Measurements from ENCODE around the gene PDZD7.
"Not testable (repeated sequence)": the region's sequence is repeated elsewhere in the genome, so short reads cannot be mapped to it uniquely, and the experiment has no call there.

The PDZD7 gene

GRCh38 chr10:101036726-101037125, 5.8 kb upstream of the PDZD7 start:
- no peak for DNase-seq

GRCh38 chr10:101035916-101036702, 5.2 kb upstream of the PDZD7 start:
- no peak for DNase-seq

GRCh38 chr10:101035314-101035713, 4.4 kb upstream of the PDZD7 start:
- DNase-seq = no peak

GRCh38 chr10:101034404-101034803, 3.5 kb upstream of the PDZD7 start:
- DNase-seq = not testable (repeated sequence)

- DNase-seq = no peak
These were observed 2.3 kb upstream of the PDZD7 start for GRCh38 chr10:101033276-101033675.

- peak; percentile 87 for DNase-seq
These were observed 1.8 kb upstream of the PDZD7 start for GRCh38 chr10:101032637-101033224.

GRCh38 chr10:101031796-101032636, 1.1 kb upstream of the PDZD7 start:
- peak; percentile 90 for DNase-seq

- DNase-seq = no peak
These were observed 317 bp downstream of the PDZD7 start for GRCh38 chr10:101030496-101031127.

GRCh38 chr10:101029520-101030295, 1.2 kb downstream of the PDZD7 start:
- no peak for DNase-seq

GRCh38 chr10:101028446-101029337, 2.2 kb downstream of the PDZD7 start:
- DNase-seq = no peak

- no peak for DNase-seq
These were observed 3.7 kb downstream of the PDZD7 start for GRCh38 chr10:101027106-101027720.

- no peak for DNase-seq
These were observed 7.8 kb downstream of the PDZD7 start for GRCh38 chr10:101022967-101023705.

GRCh38 chr10:101021692-101022251, 9.2 kb downstream of the PDZD7 start:
- no peak for DNase-seq

- no peak for DNase-seq
These were observed 9.7 kb downstream of the PDZD7 start for GRCh38 chr10:101021239-101021638.

- DNase-seq = no peak
These were observed 10.4 kb downstream of the PDZD7 start for GRCh38 chr10:101020427-101021075.

- no peak for DNase-seq
These were observed 11.6 kb downstream of the PDZD7 start for GRCh38 chr10:101019440-101019703.

GRCh38 chr10:101018600-101019439, 12.1 kb downstream of the PDZD7 start:
- DNase-seq = peak; percentile 83

GRCh38 chr10:101018118-101018599, 12.8 kb downstream of the PDZD7 start:
- DNase-seq = peak; percentile 24
